ENCODE results near the gene CBL. TPM values are rescaled to one million over a fixed set of nuclear protein-coding genes. Genes with fewer than 3 reads are reported as not detected.

CBL gene
- total RNA-seq, 1 experiment from 2014 or later, result 5.7 TPM

DNA sequence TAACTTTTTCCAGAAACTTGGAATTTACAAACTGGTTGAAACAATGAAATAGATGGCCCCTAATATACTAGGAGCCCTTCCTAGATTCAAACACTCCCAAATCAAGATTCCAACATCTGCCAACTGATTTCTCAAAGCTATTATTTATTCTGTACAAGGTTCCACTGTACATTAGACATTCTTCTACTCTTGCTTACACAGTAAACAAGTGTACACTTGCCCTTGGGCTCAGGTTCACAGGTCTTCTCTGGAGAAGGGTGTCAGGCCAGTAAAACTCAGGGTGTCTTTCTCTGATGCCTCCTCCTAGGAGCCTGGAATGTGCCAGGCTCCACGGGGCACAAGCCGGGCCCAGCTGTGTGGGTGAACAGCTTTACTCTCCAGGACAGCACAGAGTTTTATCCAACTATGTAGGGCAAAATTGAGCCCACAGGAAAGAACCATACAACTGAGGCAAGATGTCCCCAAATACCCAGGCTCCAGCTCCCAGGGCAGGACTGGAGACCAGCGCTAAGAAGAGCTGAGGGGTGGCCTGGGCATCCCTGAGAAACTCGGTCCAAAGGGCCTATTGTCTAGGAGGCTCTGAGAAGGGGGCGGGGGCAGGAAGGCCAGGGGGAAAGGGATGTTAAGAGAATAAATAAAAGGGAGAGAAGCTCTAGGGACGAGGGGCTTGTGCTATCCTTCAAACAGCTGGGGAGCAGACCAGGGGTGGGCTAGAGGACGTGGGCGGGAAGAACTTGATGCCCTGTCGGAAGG is 149.1 kb downstream of the CBL start:
- DNase-seq, result no peak
- H3K4me3 ChIP-seq, result no peak overlapping the region
- H3K36me3 ChIP-seq, result peaks cover 41% of the 10 kb centered on the region
- no peaks in the 10 kb centered on the region for H3K9me3 ChIP-seq
- no peaks in the 10 kb centered on the region for H3K27me3 ChIP-seq

DNA sequence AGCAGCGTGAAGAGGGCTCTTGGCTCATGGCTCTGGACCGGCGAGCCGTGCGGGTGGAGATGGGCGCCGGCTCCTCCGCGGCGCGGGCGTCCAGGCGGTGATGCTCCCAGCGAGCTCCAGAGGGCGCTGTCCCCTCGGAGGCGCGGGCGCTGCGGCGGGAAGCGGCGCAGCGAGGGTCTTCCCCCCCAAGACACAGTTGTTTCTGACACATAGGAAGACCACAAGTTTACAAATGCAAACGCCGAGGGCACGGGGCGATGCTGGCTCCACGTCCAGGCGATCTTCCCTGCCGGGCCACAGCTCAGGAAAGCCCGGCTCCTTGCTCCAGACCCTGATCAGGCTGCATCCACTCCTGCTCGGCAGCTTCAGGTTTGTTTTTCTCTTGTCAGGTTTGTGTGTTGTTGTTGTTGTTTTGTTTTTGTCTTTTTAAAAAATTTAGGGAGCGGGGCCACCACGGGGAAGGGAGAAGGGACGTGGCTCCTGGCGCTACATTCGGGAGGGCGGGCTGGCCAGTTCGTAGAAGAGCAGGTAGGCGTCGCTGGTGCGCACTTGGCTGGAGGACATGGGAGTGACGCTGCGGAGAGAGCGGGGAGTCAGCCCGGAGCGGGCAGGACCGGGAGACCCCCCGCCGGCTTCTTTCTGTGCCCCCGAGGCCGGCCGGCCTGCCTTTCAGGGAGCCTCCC is 150.4 kb downstream of the CBL start:
- Histone ChIP-seq H3K9me3 (no peaks in the 10 kb centered on the region), H3K4me3 (no peak overlapping the region), H3K27me3 (no peaks in the 10 kb centered on the region), H3K36me3 (peaks cover 46% of the 10 kb centered on the region)
- no peak for DNase-seq

DNA sequence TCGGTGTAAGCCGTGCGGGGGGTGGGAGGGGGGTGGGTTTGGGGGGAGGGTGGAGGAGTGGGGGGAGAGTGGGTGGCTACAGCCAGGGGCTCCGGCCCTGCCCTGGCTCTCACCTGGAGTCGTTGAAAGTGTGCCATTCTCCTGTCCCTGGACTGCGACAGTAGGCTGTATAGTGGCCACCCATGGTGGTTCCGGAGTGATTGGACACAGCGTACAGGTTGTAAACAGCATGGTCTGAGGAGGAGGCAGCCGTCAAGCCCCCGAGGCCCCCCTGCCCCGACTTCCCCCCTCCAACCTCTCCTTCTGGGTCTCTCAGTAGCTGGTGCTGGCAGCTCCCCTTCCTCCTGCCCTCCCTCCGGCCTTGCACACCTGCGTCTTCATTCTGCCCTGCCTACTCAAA is 150.9 kb downstream of the CBL start:
- Histone ChIP-seq H3K27me3 (no peaks in the 10 kb centered on the region), H3K9me3 (no peaks in the 10 kb centered on the region), H3K36me3 (peaks cover 46% of the 10 kb centered on the region), H3K4me3 (no peak overlapping the region)
- no peak for DNase-seq

Other genes with a start within 250 kb of the CBL start
- not detected in 2 replicates for gene FOXR1, start 234.6 kb upstream of the CBL start, total RNA-seq (2014; rRNA removed; shearing (Covaris generic); ENCODE audit: low replicate concordance)
- 3.4 and 12.7 TPM in 2 replicates for gene CENATAC, start 208.2 kb upstream of the CBL start, total RNA-seq (2014; rRNA removed; shearing (Covaris generic); ENCODE audit: low replicate concordance)
- 1,989 and 2,700 TPM in 2 replicates for gene RPS25, start 188.0 kb upstream of the CBL start, total RNA-seq (2014; rRNA removed; shearing (Covaris generic); ENCODE audit: low replicate concordance)
- 54.2 and 91.6 TPM in 2 replicates for gene TRAPPC4, start 187.6 kb upstream of the CBL start, total RNA-seq (2014; rRNA removed; shearing (Covaris generic); ENCODE audit: low replicate concordance)
- gene SLC37A4, start 175.5 kb upstream of the CBL start, total RNA-seq (2014; rRNA removed; shearing (Covaris generic); ENCODE audit: low replicate concordance), result 1.2 and 2.6 TPM in 2 replicates
- gene HYOU1, start 149.1 kb upstream of the CBL start, total RNA-seq (2014; rRNA removed; shearing (Covaris generic); ENCODE audit: low replicate concordance), result 137 and 228 TPM in 2 replicates
- 9.1 and 14.2 TPM in 2 replicates for gene VPS11, start 138.5 kb upstream of the CBL start, total RNA-seq (2014; rRNA removed; shearing (Covaris generic); ENCODE audit: low replicate concordance)
- gene HMBS, start 121.5 kb upstream of the CBL start, total RNA-seq (2014; rRNA removed; shearing (Covaris generic); ENCODE audit: low replicate concordance), result 35.5 and 54.7 TPM in 2 replicates
- 7.9 and 18.4 TPM in 2 replicates for gene DPAGT1, start 104.5 kb upstream of the CBL start, total RNA-seq (2014; rRNA removed; shearing (Covaris generic); ENCODE audit: low replicate concordance)
- 2.9 and 5.1 TPM in 2 replicates for gene C2CD2L, start 99.0 kb upstream of the CBL start, total RNA-seq (2014; rRNA removed; shearing (Covaris generic); ENCODE audit: low replicate concordance)
- gene HINFP, start 84.8 kb upstream of the CBL start, total RNA-seq (2014; rRNA removed; shearing (Covaris generic); ENCODE audit: low replicate concordance), result 8.3 and 27.5 TPM in 2 replicates
- not detected in 2 replicates for gene ABCG4, start 57.3 kb upstream of the CBL start, total RNA-seq (2014; rRNA removed; shearing (Covaris generic); ENCODE audit: low replicate concordance)
- 12.9 and 16.8 TPM in 2 replicates for gene NLRX1, start 37.6 kb upstream of the CBL start, total RNA-seq (2014; rRNA removed; shearing (Covaris generic); ENCODE audit: low replicate concordance)
- gene NHERF4, start 20.9 kb upstream of the CBL start, total RNA-seq (2014; rRNA removed; shearing (Covaris generic); ENCODE audit: low replicate concordance), result not detected in 2 replicates
- 1.8 and 13.6 TPM in 2 replicates for gene MCAM, start 110.8 kb downstream of the CBL start, total RNA-seq (2014; rRNA removed; shearing (Covaris generic); ENCODE audit: low replicate concordance)
- gene RNF26, start 128.2 kb downstream of the CBL start, total RNA-seq (2014; rRNA removed; shearing (Covaris generic); ENCODE audit: low replicate concordance), result 8.5 and 23.3 TPM in 2 replicates
- gene C1QTNF5, start 134.5 kb downstream of the CBL start, total RNA-seq (2014; rRNA removed; shearing (Covaris generic); ENCODE audit: low replicate concordance), result not detected in 2 replicates
- gene MFRP, start 140.4 kb downstream of the CBL start, total RNA-seq (2014; rRNA removed; shearing (Covaris generic); ENCODE audit: low replicate concordance), result not detected in 2 replicates
- gene USP2, start 175.4 kb downstream of the CBL start, total RNA-seq (2014; rRNA removed; shearing (Covaris generic); ENCODE audit: low replicate concordance), result 2.1 TPM in 1 of 2 replicates, not detected in the other
- gene THY1, start 216.8 kb downstream of the CBL start, total RNA-seq (2014; rRNA removed; shearing (Covaris generic); ENCODE audit: low replicate concordance), result 122 and 188 TPM in 2 replicates

All from MG63 (cell line).